GM21515 (cell line): ENCODE measurements around the gene SLC46A3.
"Not testable (repeated sequence)": the region's sequence is repeated elsewhere in the genome, so short reads cannot be mapped to it uniquely, and the experiment has no call there.

ENCODE experiments used
- ATAC-seq: cut with Tn5 transposase; IDR thresholded peaks from one replicate; pipeline ENCODE4 v1.9.1; 2021; ENCODE audit not compliant: unreplicated experiment

The SLC46A3 gene

DNA sequence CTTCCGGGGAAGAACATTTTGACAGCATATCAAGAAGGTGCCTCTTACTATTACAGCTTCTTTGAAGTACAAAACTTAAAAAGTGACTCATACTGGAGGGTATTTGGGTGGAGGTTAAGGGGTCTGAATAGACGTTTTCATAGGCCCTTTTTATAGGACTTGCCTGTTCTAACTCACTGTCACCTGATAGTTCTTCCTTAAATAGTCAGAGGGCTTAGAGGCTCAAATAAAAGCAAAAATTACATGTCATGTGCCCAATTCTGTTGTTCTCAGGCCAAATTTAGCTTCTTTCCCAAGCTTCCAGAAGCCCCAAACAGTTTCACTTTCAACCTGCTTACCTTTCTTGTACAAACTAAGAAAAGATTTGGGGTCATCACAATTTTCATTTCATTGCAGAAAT lies 16.1 kb upstream of the SLC46A3 start:
- no peak for ATAC-seq

DNA sequence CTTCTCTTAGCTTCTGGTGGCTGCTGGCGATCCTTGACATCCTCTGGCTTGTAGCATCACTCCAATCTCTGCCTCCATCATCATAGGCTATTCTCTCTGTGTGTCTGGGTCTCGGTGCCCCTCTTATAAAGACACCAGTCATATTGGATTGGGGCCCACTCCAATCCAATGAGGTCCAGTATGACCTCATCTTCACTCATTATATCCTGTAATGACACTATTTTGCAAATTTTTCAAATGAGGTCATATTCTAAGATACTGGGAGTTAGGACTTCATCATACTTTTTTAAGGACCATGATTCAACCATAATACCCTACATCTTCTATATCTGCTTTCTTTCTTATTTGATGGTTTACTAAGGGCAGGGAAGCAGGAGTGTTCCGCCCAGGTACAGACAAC lies 12.0 kb upstream of the SLC46A3 start:
- no peak for ATAC-seq

DNA sequence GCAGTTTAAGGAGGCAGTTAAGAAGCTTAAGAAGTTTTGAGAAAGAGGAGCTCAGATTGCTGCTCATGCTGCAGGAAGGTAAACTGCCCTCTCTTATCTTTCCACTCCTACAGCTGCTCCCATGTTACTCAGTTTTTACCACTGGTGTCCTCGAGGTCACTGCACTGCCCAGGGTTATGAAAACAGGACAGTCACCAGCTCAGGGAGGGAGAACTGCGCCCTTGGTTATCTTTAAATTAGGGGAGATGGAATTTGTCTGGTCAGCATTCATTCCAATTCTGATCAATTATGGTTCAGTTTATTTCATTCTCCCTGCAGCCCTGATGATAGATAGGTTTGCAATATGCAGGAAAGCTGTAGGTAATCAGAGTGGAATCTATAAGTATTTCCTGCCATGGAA lies 10.8 kb upstream of the SLC46A3 start:
- ATAC-seq: no peak

DNA sequence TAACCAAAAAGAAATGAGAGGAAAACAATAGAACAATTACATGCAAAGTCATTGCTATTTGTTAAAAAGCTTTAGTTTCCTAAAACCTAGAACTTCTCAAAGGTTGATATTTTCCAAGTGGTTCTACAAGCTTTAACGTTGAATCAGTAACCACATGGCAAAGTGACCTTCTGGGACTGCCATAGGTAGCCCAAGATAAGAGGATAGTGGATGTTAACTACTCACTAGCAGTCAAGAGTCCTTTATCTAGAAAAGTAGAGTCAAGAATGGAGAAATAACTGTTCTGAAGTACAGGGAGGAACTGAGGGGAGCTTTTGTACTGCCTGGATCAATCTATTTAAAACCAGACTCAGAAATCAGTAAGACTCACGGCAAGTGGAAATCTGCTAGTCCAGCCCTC lies 9.9 kb upstream of the SLC46A3 start:
- ATAC-seq: no peak

DNA sequence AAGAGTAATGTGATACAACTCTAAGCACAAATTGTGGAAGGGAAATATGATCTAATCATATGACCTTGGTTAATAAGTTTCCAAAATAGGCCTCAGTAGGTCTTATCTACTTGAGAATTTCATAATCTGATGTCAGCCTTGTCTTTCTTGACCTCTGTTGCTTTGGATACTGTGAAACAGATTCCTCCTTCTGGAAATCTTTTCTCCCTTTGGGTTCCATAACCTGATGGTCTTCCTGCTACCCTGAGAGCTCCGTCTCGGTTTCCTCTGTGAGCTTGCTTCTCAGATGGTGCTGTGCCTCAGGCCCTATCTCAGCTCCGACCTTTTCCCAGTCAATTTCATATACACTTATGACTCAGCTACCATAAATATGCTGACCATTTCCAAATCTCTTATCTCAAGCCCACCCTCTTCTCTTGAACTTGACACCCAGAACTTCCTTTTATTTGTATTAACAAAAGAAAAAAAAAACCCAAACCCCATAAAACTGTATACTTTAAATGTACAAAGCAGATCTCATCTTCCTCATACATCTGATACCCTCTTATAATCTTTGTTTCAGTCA lies 6.4 kb upstream of the SLC46A3 start:
- no peak for ATAC-seq

DNA sequence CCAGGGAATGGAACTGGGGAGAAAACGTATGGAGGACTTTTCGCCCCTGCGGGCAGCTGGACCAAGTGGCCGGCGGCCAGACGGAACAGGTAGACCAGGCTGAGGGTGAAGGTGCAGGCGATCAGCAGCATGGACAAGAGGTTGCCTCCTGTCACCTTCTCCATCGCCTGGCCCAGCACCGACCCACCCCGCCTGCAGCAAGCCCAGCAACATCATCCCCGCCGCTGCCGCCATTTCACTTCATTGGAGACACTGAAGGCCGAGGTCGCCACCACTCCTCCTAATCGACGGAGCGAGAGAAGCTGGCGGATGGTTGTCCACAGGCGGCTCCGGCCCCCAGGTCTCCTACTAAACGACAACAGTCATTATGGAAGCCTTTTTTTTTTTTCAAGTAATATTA lies 5.0 kb upstream of the SLC46A3 start:
- ATAC-seq: no peak

DNA sequence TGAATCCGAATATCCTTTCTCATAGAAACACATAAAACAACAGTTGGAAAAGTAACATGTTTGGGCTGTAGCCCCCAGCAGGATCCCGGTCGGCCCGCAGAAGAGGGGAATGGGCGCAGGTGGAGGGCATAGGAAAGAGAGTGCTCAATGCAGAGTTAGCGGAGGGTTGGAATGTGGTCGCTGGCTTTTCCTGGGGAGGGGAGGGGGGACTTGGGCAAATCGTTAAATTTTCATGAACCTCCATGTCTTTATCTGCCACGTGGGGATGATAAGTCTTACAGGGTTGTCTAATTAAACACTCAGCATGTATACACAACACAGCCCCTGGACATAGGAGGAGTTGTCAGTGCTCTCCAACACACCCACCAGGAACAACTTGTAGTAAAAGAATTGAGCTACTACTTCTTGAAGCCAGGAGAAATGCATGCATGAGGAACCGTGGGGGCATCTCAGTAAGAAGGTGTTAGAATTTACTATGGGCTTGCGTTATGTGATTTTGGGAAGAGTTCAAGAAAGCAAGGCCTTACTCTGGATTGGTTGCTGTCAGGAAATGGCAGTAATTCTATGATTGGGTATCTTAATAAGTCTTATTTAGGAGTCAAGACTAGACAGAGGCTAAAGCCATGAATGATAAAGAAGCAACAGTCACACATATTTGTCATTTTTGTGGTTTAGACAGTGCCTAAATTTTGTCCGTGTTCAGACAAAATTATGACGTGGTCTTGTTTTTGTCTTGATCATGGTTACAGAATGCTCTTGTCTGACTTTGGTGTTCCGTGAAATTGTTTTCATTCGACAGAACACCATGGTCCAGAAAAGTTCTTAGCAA lies 671 bp upstream of the SLC46A3 start:
- no peak for ATAC-seq

DNA sequence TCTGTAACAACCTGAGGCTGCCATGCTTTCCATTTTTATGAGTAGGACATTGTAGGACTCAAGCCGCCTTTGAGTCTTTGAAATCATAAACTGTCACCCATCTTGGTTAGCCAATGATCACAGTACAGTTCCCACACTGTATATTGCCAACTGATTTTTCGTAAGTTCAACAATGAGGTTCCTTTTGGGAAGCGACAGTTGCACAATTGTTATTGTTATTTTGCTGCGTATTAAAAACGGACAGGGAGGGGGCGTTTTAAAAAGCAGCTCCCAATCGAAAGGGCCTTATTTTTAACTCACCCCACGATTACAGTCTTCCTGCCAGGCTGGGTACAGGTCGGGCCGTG lies 601 bp downstream of the SLC46A3 start:
- ATAC-seq: no peak

DNA sequence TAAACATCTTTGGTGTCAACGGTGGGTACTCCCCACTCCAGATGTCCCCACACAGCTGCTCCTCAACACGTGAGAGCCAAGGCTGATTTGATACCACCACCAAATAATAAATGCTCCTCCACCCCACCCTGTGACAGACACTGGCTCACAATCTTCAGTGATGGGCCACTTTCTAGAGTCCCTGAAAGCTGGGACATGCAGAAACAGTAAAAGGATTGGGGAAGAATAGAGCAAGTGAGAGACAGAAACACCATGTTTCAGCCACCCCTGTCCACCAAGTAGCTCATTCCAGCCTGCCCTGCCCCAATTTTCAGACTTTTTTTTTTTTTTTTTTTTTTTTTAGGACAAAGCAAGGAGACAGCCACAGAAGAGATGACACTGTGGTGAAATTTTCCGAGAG lies 1.6 kb downstream of the SLC46A3 start:
- no peak for ATAC-seq

DNA sequence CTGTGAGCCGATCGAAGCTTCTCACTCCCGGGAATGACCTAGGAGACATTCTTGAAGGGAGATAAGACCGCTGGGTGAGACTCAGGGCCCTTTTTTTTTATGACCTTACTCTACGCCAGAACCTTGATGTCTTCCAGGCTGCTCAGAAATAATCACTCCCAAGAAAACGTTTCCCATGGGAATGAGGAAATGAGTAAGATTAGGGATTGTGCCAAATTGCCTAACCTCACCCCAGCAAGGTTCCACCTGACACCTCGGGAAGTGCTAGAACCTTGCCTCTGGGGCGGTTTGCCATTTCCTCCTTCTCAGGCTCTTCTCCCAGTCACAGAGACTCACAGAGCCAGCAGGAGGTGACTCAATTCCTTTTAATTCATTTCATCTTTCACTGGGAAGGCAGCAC lies 2.3 kb downstream of the SLC46A3 start:
- no peak for ATAC-seq

DNA sequence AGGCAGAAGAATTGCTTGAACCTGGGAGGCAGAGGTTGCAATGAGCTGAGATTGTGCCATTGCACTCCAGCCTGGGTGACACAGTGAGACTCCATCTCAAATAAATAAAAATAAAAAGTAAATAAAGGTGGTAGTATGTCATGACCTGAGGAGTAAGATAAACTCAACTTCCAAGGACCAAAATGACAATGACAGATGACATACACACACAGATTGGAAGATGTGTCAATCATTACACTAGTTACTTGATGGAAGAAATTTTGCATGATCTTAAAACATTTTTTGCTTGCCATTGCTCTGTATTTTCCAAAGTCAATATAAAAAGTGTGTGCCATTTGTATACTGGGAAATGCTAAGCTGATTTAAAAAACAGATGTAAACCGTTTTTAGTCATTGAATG lies 4.1 kb downstream of the SLC46A3 start:
- no peak for ATAC-seq

DNA sequence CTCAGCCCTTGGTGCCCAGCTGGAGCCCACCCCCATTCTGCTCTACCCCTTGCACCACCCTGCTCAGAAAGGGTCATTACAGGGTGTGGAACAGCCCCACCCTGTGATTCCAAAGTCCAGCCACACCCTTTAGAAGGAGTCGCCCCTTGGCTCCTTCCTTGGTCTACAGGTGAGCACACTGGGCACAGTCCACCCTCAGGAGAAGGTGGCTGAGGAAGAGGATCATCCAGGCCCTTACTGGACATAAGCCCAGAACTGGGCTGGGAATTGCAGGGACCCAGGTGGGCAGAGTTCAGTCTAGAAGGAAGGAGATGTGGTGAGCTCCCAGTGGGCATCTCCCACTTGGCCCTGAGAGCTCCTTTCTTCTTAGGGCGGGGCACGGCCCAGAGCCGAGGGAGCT lies 8.6 kb downstream of the SLC46A3 start:
- no peak for ATAC-seq

DNA sequence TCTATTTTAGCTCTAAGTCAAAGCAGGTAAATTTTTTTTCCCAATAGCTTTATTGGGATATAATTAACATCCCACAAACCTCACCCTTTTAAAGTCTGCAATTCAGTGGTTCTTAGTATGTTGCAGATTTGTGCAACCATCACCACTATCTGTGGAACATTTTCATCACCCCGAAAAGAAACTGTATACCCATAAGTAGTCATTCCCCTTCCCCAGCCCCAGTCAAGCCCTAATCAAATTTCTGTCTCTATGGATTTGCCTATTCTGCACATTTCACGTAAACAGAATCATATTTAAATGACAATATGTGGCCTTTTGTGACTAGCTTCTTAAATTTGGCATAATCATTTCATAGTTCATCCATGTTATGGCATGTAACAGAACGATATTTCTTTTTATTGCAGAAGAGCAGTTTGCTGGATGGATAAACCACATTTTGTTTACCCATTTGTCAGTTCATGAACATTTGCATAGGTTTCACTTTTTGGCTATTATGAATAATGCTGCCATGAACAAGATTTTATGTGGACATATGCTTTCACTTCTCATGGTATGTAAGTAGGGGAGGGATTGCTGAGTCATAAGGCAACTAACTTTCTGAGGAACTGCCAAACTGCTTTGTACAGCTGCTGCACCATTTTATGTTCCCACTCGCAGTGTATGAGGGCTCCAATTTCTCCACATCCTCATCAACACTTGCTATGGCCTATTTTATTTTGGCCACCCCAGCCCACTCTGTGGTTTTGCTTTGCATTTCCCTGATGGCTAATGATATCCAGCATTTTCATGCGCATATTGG lies 10.9 kb downstream of the SLC46A3 start:
- ATAC-seq: peak; percentile 94

DNA sequence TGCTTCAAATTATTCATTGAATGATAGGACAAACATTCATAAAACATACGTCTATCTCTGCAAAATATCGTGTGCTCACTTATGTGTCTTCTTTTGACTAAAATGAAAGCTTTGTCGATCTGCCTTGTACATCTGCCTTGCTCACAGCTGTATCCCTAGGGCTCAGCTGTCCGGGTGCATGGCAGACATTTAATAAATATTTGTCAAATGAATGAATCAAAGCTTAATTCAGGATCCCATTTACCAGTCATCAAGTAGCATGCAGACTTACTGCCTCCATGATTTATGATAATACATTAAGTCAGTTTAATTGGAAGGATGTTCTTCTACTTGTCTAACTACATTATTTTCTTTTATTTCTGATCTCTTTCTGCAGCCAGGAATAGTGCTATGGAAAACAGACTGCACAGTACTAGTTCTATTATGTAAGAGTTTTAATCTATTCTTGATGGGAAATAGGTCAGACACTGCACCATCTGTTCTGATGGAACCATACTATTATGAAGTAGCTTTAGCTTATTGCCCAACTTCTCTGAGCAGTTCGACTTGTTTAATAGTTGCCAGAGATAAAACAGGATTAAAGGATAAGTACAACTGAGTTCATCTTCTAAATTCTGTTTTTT lies 13.2 kb downstream of the SLC46A3 start:
- no peak for ATAC-seq

DNA sequence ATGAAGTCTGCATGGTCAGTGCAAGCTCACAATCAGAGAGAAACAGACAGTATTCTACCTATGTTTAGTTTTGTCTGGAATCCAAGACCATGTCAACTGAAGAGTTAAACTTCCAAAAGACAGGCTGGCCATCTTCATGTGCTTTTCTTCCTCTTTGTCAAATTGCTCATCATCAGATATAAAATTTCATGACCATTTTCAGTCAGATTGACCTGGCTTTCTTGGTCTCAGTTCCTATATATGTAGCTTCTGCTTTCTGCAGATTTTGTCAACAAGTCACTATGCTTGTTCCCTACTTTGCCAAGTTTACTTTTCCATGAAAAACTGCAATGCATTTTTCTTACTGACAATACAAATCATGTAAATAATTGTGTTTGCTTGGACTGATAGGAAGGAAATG lies 13.9 kb downstream of the SLC46A3 start:
- no peak for ATAC-seq

DNA sequence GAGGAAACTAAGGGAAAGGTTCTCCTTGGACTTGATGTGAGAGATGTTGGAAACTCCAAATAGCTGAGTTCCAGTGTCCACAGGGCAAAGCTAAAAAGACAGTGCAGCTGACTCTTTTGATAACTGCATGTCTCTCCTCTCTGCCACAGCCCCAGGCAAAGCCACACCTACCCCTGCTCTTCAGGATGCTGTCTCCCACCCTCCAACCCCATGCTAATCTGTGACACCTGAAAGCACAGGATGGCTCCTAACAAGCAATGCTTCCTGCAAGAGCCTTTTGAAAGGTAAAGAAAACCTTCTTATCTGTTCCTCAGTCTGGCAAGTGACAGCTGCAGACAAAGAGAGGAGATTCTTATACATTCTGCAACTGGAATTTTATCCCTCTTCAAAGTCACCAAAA lies 14.5 kb downstream of the SLC46A3 start:
- no peak for ATAC-seq

DNA sequence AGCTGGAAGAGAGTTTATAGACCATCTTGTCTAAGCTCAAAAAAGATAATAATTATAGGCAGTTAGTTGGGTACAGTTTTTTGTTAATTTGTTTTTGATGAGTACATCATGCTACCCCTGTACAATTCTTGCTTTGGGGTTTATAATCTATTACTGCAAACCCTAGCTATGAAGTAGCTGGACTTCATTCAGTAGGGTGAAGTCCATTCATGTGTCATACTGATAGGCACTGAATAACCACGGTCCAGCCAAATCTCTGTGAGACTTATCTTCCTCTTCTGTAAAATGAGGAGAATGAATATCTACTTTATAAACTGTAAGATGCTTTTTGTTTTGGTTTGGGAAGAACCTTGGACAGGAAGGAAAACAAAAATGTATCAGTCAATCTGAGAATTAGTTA lies 19.5 kb downstream of the SLC46A3 start:
- ATAC-seq: no peak

DNA sequence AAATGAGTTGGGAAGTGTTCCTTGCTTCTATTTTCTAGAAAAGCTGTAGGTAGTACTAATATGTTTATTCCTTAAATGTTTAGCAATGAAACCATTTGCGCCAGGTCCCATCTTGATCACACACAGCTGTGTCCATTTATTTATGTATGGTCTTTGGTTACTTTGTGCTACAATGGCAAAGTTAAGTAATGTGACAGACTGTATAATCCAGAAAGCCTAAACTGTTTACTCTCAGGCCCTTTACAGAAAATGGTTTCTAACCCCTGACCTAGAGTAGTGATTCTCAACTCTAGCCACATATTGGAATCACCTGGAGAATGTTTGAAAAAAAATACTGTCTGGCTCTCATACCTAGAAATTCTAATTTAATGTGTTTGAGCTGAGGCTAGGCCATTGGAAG lies 21.3 kb downstream of the SLC46A3 start:
- ATAC-seq: no peak

DNA sequence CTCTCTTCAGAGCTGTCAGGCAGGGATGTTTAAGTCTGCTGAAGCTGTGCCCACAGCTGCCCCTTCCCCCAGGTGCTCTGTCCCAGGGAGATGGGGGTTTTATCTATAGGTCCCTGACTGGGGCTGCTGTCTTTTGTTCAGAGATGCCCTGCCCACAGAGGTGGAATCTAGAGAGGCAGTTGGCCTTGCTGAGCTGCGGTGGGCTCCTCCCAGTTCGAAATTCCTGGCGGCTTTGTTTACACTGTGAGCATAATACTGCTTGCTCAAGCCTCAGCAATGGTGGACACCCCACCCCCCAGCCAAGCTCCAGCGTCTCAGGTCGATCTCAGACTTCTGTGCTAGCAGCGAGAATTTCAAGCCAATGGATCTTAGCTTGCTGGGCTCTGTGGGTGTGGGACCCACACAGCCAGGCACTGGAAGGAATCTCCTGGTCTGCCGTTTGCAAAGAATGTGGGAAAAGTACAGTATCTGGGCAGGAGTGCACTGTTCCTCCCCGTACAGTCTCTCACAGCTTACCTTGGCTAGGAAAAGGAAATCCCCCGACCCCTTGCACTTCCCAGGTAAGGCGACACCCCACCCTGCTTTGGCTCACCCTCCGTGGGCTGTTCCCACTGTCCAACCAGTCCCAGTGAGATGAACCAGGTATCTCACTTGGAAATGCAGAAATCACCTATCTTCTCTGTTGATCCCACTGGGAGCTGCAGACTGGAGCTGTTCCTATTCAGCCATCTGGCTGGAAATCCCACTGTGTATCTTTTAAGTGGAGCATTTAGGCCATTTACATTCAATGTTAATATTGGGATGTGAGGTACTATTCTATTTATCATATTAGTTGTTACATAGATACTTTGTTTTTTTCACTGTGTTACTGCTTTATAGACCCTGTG lies 24.9 kb downstream of the SLC46A3 start:
- ATAC-seq: not testable (repeated sequence)

DNA sequence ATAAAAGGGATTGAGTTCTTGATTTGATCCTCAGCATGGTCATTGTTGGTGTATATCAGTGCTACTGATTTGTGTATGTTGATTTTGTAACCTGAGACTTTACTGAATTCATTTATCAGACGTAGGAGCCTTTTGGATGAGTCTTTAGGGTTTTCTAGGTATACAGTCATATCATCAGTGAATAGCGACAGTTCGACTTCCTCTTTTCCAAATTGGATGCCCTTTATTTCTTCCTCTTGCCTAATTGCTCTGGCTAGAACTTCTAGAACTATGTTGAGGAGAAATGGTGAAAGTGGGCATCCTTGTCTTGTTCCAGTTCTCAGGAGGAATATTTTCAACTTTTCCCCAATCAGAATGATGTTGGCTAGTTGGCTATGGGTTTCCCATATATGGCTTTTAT lies 32.9 kb downstream of the SLC46A3 start:
- no peak for ATAC-seq

DNA sequence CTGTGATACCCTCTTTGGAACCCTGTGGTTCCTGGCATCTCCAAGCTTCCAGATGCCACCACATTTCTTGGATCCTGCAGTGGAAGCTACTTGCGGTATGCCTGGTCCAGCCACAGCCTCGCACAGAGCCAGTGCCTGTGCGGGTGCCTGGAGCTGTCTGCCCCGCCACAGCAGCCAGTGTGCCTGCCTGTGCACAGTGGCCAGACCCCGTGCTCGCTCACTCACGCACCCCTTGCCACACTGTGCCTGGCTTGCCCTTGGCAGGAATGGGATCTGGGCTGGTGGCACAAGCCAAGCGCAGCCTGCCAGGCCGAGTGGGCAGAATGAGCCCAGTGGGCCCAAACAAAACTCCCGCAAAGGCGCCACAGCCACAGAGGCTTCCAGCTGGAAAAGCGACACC lies 33.7 kb downstream of the SLC46A3 start:
- no peak for ATAC-seq
